Stimulated activated memory B cell treated with anti-CD40 and anti-IgM and Interleukin-4, amounts not matched to agents 10 μg/mL and 1 μg/mL and 100 μg/mL, for 72 hours (primary cell): ENCODE results near the gene PTGFRN.
A peak's percentile ranks its signal among the peaks of the same experiment; 100 is the strongest.

Experiments
- ATAC-seq: fragments of 150-1000 bp; cut with Tn5 transposase; 2 replicates; pipeline ENCODE4 v1.10.0; 2021
- H3K27ac Mint-ChIP-seq: one replicate; pipeline ENCODE4 v1.8.0; 2022; ENCODE audit warnings: mild to moderate bottlenecking, mixed read lengths
- H3K27me3 Mint-ChIP-seq: one replicate; pipeline ENCODE4 v1.8.0; 2022; ENCODE audit warnings: mixed read lengths
- H3K36me3 Mint-ChIP-seq: one replicate; pipeline ENCODE4 v1.8.0; 2022; ENCODE audit warnings: mixed read lengths
- H3K4me1 Mint-ChIP-seq: one replicate; pipeline ENCODE4 v1.8.0; 2022; ENCODE audit warnings: mixed read lengths
- H3K4me3 Mint-ChIP-seq: one replicate; pipeline ENCODE4 v1.8.0; 2022; ENCODE audit warnings: mild to moderate bottlenecking, moderate library complexity, mixed read lengths
- H3K9me3 Mint-ChIP-seq: one replicate; pipeline ENCODE4 v1.8.0; 2022; ENCODE audit warnings: mixed read lengths

Gene PTGFRN

GRCh38 chr1:116941670-116942069, 32.0 kb downstream of the PTGFRN start:
- no peak overlapping the region for H3K27ac Mint-ChIP-seq
- H3K4me1 Mint-ChIP-seq = no peaks in the 10 kb centered on the region

GRCh38 chr1:116942344-116942743, 32.6 kb downstream of the PTGFRN start:
- ATAC-seq = no peak
- no peak overlapping the region for H3K27ac Mint-ChIP-seq
- H3K4me3 Mint-ChIP-seq = no peak overlapping the region
- H3K36me3 Mint-ChIP-seq = no peaks in the 10 kb centered on the region
- no peaks in the 10 kb centered on the region for H3K9me3 Mint-ChIP-seq
- no peaks in the 10 kb centered on the region for H3K4me1 Mint-ChIP-seq
- peaks cover 21% of the 10 kb centered on the region for H3K27me3 Mint-ChIP-seq

More at GRCh38 chr1:116941670-116942069, 32.0 kb downstream of the PTGFRN start:
- Mint-ChIP-seq H3K4me3 (no peak overlapping the region), H3K27me3 (peaks cover 28% of the 10 kb centered on the region), H3K9me3 (no peaks in the 10 kb centered on the region), H3K36me3 (no peaks in the 10 kb centered on the region)
- no peak for ATAC-seq

- no peaks in the 10 kb centered on the region for H3K4me1 Mint-ChIP-seq
- ATAC-seq = peak; percentile 24
- H3K27ac Mint-ChIP-seq = no peak overlapping the region
Measured at GRCh38 chr1:116943438-116943837, 33.7 kb downstream of the PTGFRN start.

GRCh38 chr1:116944613-116945012, 34.9 kb downstream of the PTGFRN start:
- H3K27ac Mint-ChIP-seq = no peak overlapping the region
- no peak overlapping the region for H3K4me3 Mint-ChIP-seq
- H3K4me1 Mint-ChIP-seq = no peaks in the 10 kb centered on the region
- H3K36me3 Mint-ChIP-seq = no peaks in the 10 kb centered on the region
- ATAC-seq = peak; percentile 52
- peaks cover 19% of the 10 kb centered on the region for H3K27me3 Mint-ChIP-seq
- H3K9me3 Mint-ChIP-seq = no peaks in the 10 kb centered on the region

More at GRCh38 chr1:116943438-116943837, 33.7 kb downstream of the PTGFRN start:
- Mint-ChIP-seq H3K27me3 (peaks cover 19% of the 10 kb centered on the region), H3K36me3 (no peaks in the 10 kb centered on the region), H3K9me3 (no peaks in the 10 kb centered on the region), H3K4me3 (no peak overlapping the region)

- peaks cover 19% of the 10 kb centered on the region for H3K27me3 Mint-ChIP-seq
- H3K36me3 Mint-ChIP-seq = no peaks in the 10 kb centered on the region
- H3K4me1 Mint-ChIP-seq = no peaks in the 10 kb centered on the region
- ATAC-seq = no peak
- no peak overlapping the region for H3K27ac Mint-ChIP-seq
- no peaks in the 10 kb centered on the region for H3K9me3 Mint-ChIP-seq
- no peak overlapping the region for H3K4me3 Mint-ChIP-seq
Measured at GRCh38 chr1:116945421-116945820, 35.7 kb downstream of the PTGFRN start.

GRCh38 chr1:116945996-116946395, 36.3 kb downstream of the PTGFRN start:
- H3K4me3 Mint-ChIP-seq = no peak overlapping the region
- H3K27me3 Mint-ChIP-seq = peaks cover 25% of the 10 kb centered on the region
- H3K4me1 Mint-ChIP-seq = no peaks in the 10 kb centered on the region
- no peak for ATAC-seq
- no peak overlapping the region for H3K27ac Mint-ChIP-seq
- no peaks in the 10 kb centered on the region for H3K9me3 Mint-ChIP-seq
- H3K36me3 Mint-ChIP-seq = no peaks in the 10 kb centered on the region

- Mint-ChIP-seq H3K27ac (no peak overlapping the region), H3K9me3 (no peaks in the 10 kb centered on the region), H3K27me3 (peaks cover 25% of the 10 kb centered on the region), H3K4me1 (no peaks in the 10 kb centered on the region), H3K4me3 (no peak overlapping the region), H3K36me3 (no peaks in the 10 kb centered on the region)
- ATAC-seq = no peak
Measured at GRCh38 chr1:116947092-116947860, 37.6 kb downstream of the PTGFRN start.

GRCh38 chr1:116948046-116948445, 38.3 kb downstream of the PTGFRN start:
- no peak overlapping the region for H3K27ac Mint-ChIP-seq
- H3K36me3 Mint-ChIP-seq = no peaks in the 10 kb centered on the region
- H3K27me3 Mint-ChIP-seq = peaks cover 18% of the 10 kb centered on the region
- no peaks in the 10 kb centered on the region for H3K9me3 Mint-ChIP-seq
- no peak for ATAC-seq
- no peak overlapping the region for H3K4me3 Mint-ChIP-seq
- no peaks in the 10 kb centered on the region for H3K4me1 Mint-ChIP-seq

GRCh38 chr1:116948642-116949041, 38.9 kb downstream of the PTGFRN start:
- Mint-ChIP-seq H3K36me3 (no peaks in the 10 kb centered on the region), H3K9me3 (no peaks in the 10 kb centered on the region), H3K4me1 (no peaks in the 10 kb centered on the region), H3K27ac (no peak overlapping the region), H3K27me3 (peaks cover 12% of the 10 kb centered on the region), H3K4me3 (no peak overlapping the region)
- no peak for ATAC-seq

GRCh38 chr1:116949213-116949985, 39.7 kb downstream of the PTGFRN start:
- ATAC-seq = no peak
- no peaks in the 10 kb centered on the region for H3K4me1 Mint-ChIP-seq
- H3K27me3 Mint-ChIP-seq = peaks cover 10% of the 10 kb centered on the region
- H3K9me3 Mint-ChIP-seq = no peaks in the 10 kb centered on the region
- H3K27ac Mint-ChIP-seq = no peak overlapping the region
- H3K4me3 Mint-ChIP-seq = no peak overlapping the region
- H3K36me3 Mint-ChIP-seq = no peaks in the 10 kb centered on the region

- Mint-ChIP-seq H3K9me3 (no peaks in the 10 kb centered on the region), H3K27me3 (peaks cover 10% of the 10 kb centered on the region), H3K27ac (no peak overlapping the region), H3K4me3 (no peak overlapping the region), H3K4me1 (no peaks in the 10 kb centered on the region), H3K36me3 (no peaks in the 10 kb centered on the region)
- ATAC-seq = no peak
Measured at GRCh38 chr1:116950517-116951199, 40.9 kb downstream of the PTGFRN start.

GRCh38 chr1:116951200-116951935, 41.7 kb downstream of the PTGFRN start:
- no peaks in the 10 kb centered on the region for H3K36me3 Mint-ChIP-seq
- H3K9me3 Mint-ChIP-seq = no peaks in the 10 kb centered on the region
- peaks cover 10% of the 10 kb centered on the region for H3K27me3 Mint-ChIP-seq
- H3K4me1 Mint-ChIP-seq = no peaks in the 10 kb centered on the region
- no peak overlapping the region for H3K4me3 Mint-ChIP-seq
- no peak for ATAC-seq
- no peak overlapping the region for H3K27ac Mint-ChIP-seq

GRCh38 chr1:116952738-116953275, 43.1 kb downstream of the PTGFRN start:
- Mint-ChIP-seq H3K27me3 (peaks cover 10% of the 10 kb centered on the region), H3K4me1 (no peaks in the 10 kb centered on the region), H3K4me3 (no peak overlapping the region), H3K27ac (no peak overlapping the region), H3K9me3 (no peaks in the 10 kb centered on the region), H3K36me3 (no peaks in the 10 kb centered on the region)
- no peak for ATAC-seq

GRCh38 chr1:116954440-116954839, 44.7 kb downstream of the PTGFRN start:
- no peak for ATAC-seq
- no peaks in the 10 kb centered on the region for H3K4me1 Mint-ChIP-seq
- H3K4me3 Mint-ChIP-seq = no peak overlapping the region
- peaks cover 10% of the 10 kb centered on the region for H3K27me3 Mint-ChIP-seq
- H3K36me3 Mint-ChIP-seq = no peaks in the 10 kb centered on the region
- H3K9me3 Mint-ChIP-seq = no peaks in the 10 kb centered on the region
- no peak overlapping the region for H3K27ac Mint-ChIP-seq

GRCh38 chr1:116956378-116956777, 46.7 kb downstream of the PTGFRN start:
- no peaks in the 10 kb centered on the region for H3K4me1 Mint-ChIP-seq
- no peak overlapping the region for H3K27ac Mint-ChIP-seq
- H3K27me3 Mint-ChIP-seq = peaks cover under 1% of the 10 kb centered on the region
- H3K36me3 Mint-ChIP-seq = no peaks in the 10 kb centered on the region
- H3K9me3 Mint-ChIP-seq = no peaks in the 10 kb centered on the region
- ATAC-seq = no peak
- no peak overlapping the region for H3K4me3 Mint-ChIP-seq
